ENCODE measurements around the gene NUDT10. TPM values are rescaled to one million over a fixed set of nuclear protein-coding genes. Genes with fewer than 3 reads are reported as not detected.
"Not testable (repeated sequence)": the region's sequence is repeated elsewhere in the genome, so short reads cannot be mapped to it uniquely, and the experiment has no call there.

NUDT10 gene
- under 0.01 TPM in 2 replicates for total RNA-seq

GRCh38 chrX:51332188-51332942 is at the start of gene NUDT10:
TSS of gene NUDT10 (plus strand) at chrX:51332822. CDS start at chrX:51332966, 144 bp downstream.
- peak in 1 of 2 donors; percentile 9 for DNase-seq (ENCODE audit: low read depth in 2 of 2)

GRCh38 chrX:51292421-51292820 is 40.2 kb upstream of the NUDT10 start:
- no peak for DNase-seq (ENCODE audit: low read depth in 2 of 2)

DNA sequence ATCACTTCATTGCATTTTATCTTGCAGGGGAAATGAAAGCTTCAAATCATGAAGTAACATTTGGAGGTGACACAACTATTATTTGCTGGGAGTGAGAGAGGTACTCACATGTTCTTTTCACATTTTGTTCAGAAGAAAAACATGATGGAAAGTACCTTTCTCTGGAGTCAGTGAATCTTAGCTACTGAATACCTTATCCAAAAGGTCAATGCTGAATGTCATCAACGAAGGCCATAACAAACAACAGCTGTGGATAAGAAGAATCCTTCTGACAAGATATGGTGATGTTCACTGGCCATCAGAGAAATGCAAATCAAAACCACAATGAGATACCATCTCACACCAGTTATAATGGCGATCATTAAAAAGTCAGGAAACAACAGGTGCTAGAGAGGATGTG is 36.5 kb upstream of the NUDT10 start:
- no peak for DNase-seq (ENCODE audit: low read depth in 2 of 2)

DNA sequence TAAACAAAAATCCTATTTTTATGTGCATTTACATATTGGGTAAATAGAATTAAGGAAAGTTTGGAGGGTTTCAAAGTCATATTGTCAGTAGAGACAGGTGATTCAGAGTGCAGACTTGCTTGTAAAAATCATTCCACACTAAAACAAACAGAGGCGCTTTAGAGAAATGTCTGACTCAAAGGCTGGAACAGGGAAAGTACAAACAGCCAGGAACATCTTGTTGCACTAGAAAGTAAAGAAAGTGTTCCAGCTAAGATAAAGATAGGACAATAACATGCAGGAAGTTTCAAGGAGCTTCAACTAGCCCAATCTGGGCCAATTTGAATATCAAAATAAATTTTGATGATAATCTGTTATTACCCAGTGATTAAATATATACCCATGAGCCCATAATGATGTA is 16.4 kb upstream of the NUDT10 start:
- DNase-seq (ENCODE audit: low read depth in 2 of 2), result no peak

DNA sequence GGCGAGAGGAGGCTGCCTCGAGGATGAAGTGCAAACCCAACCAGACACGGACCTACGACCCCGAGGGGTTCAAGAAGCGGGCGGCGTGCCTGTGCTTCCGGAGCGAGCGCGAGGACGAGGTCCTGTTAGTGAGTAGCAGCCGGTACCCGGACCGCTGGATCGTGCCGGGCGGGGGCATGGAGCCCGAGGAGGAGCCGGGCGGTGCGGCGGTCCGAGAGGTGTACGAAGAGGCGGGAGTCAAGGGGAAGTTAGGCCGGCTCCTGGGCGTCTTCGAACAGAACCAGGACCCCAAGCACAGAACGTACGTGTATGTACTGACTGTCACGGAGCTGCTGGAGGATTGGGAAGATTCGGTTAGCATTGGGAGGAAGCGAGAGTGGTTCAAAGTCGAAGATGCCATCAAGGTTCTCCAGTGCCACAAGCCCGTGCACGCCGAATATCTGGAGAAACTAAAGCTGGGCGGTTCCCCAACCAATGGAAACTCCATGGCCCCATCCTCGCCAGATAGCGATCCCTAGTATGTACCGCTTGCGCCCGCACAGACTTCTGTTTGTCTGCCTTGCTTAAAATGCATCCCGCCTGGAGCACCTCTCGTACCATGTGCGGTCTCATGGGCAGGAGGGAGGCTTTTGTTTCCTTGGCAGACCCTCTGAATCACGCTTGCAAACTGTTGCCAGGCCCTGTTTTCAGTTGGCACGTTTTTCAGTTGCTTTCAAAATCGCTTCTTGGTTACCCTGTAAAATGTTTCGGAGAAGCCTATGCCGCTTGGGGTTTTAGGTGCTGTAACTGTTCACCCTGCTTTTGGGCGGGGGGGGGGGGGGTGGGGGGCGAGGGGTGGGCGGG is 542 bp downstream of the NUDT10 start:
- DNase-seq (ENCODE audit: low read depth in 2 of 2), result not testable (repeated sequence)

DNA sequence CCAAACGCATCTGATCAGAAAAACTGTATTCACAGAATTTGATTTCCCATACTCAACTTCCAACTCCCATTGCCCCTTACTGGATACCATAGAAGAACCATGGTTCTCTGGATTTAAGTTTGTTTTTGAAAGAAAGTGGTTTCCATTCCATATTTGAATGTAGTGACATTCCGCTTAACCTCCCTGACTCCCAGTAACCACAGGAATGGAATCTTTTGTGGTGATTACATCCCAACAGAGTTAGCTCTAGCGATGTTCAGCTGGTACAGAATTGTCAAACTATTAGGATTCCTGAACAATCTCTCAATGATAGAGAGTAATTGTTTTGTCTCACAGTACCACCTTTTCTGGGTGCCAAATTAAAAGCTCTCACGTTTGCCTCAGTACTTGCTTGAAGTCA is 1.7 kb downstream of the NUDT10 start:
- DNase-seq (ENCODE audit: low read depth in 2 of 2), result no peak

- peak; percentile 20 to 33 for DNase-seq (ENCODE audit: low read depth in 2 of 2)
These were observed 4.0 kb downstream of the NUDT10 start for GRCh38 chrX:51336584-51336983.

GRCh38 chrX:51361251-51361650 is 28.6 kb downstream of the NUDT10 start:
- DNase-seq (ENCODE audit: low read depth in 2 of 2), result no peak

- DNase-seq (ENCODE audit: low read depth in 2 of 2), result no peak
These were observed 44.0 kb downstream of the NUDT10 start for GRCh38 chrX:51376672-51377071.

Other genes with a start within 250 kb of the NUDT10 start
- 0.51 TPM in 2 replicates for gene NUDT11, start 163.8 kb downstream of the NUDT10 start, total RNA-seq